ENCODE data around the gene NLRP4.

The NLRP4 gene

DNA sequence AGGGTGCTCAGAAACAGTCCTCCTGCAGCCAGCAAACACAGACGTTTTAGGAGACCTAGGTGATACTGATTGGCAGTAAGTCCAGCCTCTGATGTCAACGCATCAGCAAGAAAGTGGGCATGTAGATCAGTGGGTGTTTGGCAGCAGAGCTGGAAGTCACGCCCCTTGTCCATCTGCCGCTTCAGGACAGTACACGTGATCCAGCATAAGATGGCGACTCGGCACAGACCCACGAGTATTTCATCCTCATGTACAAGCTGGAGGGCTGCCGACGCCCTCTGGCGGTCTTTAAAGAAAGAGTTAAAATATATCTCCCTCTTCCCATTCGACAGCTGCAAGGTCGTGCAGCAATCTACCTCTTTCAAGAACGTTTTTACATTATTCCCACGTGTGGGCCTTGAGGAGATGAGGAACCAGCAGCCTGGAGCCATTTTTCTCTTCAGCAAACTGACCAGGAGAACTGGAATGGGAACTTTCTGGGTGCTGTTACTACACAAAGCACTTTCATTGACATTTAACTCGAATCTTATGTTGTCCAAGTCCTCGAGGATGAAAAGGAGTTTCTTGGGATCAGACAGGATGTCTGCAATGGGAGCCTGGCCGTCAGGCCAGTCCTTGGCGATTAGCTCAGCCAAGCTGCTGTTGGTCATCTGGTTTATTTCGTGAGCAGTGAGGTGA is 26.8 kb upstream of the NLRP4 start:
- Histone ChIP-seq H3K79me2 (no peaks in the 10 kb centered on the region), H3K9ac (no peak overlapping the region), H3K4me3 (ENCODE audit: low read depth, low read length) (no peak overlapping the region), H3K4me1 (no peaks in the 10 kb centered on the region), H3K27me3 (ENCODE audit: control insufficient read depth, insufficient read depth, low read length) (no peaks in the 10 kb centered on the region), H3K27ac (no peak overlapping the region), H3K36me3 (ENCODE audit: control insufficient read depth, insufficient read depth, low read length) (no peaks in the 10 kb centered on the region), H3K4me2 (ENCODE audit: low read length) (peak overlapping the region; percentile 28), H2AFZ (peak overlapping the region; percentile 58), H3K9me3 (ENCODE audit: control insufficient read depth, low read length) (no peaks in the 10 kb centered on the region)
- TF ChIP-seq CTCF (IDR thresholded peaks at IDR 0.05): peak; percentile 35

DNA sequence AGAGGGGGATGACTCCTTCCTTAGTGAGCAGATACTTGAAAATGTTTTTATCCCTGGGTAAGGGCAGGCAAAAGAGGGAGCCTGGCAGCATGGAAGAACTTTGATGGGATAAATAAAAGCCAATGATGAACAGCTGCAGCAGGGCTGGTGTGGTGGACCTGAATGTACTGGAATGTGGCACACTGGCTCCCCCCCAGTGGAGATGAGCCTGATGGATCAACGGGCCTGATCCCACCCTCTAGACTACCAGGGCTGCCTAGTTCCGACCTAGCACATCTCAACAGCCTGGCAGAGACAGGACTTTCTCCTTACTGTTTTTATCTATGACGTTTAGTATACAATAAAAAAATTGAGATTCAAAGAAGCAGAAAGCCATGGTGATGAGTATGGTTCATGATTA is 25.0 kb upstream of the NLRP4 start:
- Histone ChIP-seq H3K4me1 (no peaks in the 10 kb centered on the region), H2AFZ (no peak overlapping the region), H3K79me2 (no peaks in the 10 kb centered on the region), H3K9ac (no peak overlapping the region), H3K27me3 (ENCODE audit: control insufficient read depth, insufficient read depth, low read length) (no peaks in the 10 kb centered on the region), H3K4me3 (ENCODE audit: low read depth, low read length) (no peak overlapping the region), H3K36me3 (ENCODE audit: control insufficient read depth, insufficient read depth, low read length) (no peaks in the 10 kb centered on the region), H3K9me3 (ENCODE audit: control insufficient read depth, low read length) (no peaks in the 10 kb centered on the region), H3K4me2 (ENCODE audit: low read length) (no peak overlapping the region), H3K27ac (no peak overlapping the region)
- no peak for TF ChIP-seq CTCF (IDR thresholded peaks at IDR 0.05)

DNA sequence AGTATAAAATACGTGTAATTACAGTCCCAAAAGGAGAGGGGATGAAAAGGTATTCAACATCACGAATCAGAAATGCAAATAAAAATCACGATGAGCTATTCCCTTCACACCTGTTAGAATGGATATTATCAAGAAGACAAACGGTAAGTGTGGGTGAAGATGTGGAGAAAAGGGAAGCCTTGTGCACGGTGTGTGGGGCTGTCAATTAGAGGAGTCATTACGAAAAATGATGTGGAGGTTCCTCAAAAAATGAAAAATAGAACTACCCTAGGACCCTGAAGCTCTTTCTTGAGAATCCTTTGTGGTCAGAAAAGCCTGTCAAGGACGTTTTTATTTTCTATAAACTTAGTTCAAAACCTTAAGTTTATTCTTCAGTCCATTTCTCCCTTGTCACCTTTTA is 23.9 kb upstream of the NLRP4 start:
- TF ChIP-seq CTCF (IDR thresholded peaks at IDR 0.05): no peak
- H3K27me3 ChIP-seq (ENCODE audit: control insufficient read depth, insufficient read depth, low read length): no peaks in the 10 kb centered on the region

DNA sequence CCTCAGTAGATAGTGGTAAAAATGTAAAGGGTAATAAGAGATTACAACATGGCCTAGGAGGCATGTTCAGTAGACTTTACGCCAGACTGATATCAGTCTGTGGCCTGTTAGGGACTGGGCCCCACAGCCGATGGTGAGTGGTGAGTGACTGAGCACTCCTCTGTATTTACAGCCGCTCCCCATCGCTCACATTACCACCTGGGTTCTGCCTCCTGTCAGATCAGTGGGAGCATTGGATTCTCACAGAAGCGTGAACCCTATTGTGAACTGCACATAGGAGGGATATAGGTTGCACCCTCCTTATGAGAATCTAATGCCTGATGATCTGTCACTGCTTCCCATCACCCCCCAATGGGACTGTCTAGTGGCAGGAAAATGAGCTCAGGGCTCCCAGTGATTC is 22.4 kb upstream of the NLRP4 start:
- H2AFZ ChIP-seq: no peak overlapping the region
- no peaks in the 10 kb centered on the region for H3K36me3 ChIP-seq (ENCODE audit: control insufficient read depth, insufficient read depth, low read length)
- no peak overlapping the region for H3K27ac ChIP-seq
- no peaks in the 10 kb centered on the region for H3K79me2 ChIP-seq
- TF ChIP-seq CTCF (IDR thresholded peaks at IDR 0.05): no peak
- no peak overlapping the region for H3K9ac ChIP-seq
- no peaks in the 10 kb centered on the region for H3K27me3 ChIP-seq (ENCODE audit: control insufficient read depth, insufficient read depth, low read length)
- no peaks in the 10 kb centered on the region for H3K9me3 ChIP-seq (ENCODE audit: control insufficient read depth, low read length)
- H3K4me3 ChIP-seq (ENCODE audit: low read depth, low read length): no peak overlapping the region
- no peaks in the 10 kb centered on the region for H3K4me1 ChIP-seq
- H3K4me2 ChIP-seq (ENCODE audit: low read length): no peak overlapping the region

More for the DNA sequence above, 23.9 kb upstream of the NLRP4 start:
- H3K4me1 ChIP-seq: no peaks in the 10 kb centered on the region
- no peak overlapping the region for H3K27ac ChIP-seq
- H2AFZ ChIP-seq: no peak overlapping the region
- no peak overlapping the region for H3K4me3 ChIP-seq (ENCODE audit: low read depth, low read length)
- H3K9ac ChIP-seq: no peak overlapping the region
- H3K4me2 ChIP-seq (ENCODE audit: low read length): no peak overlapping the region
- H3K36me3 ChIP-seq (ENCODE audit: control insufficient read depth, insufficient read depth, low read length): no peaks in the 10 kb centered on the region
- H3K9me3 ChIP-seq (ENCODE audit: control insufficient read depth, low read length): no peaks in the 10 kb centered on the region
- H3K79me2 ChIP-seq: no peaks in the 10 kb centered on the region

DNA sequence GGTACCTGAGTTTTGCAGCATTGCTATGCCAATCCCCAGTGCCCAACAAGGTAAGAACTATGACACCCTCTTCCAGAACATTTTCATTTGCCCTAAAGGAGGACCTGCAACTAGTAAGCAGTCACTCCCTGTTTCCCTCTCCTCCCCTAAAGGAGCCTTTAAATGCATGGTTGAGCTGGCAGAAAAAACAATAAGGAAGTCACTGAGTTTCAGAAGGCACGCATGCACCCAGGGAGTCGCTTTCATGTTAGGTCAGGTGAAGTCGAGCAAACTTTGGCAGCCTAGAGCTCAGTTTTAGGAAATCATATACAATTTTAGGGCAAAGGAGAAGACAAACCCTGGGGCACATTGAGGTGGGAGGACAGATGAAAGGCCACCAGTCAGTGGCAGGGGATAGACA is 16.3 kb upstream of the NLRP4 start:
- H3K36me3 ChIP-seq (ENCODE audit: control insufficient read depth, insufficient read depth, low read length): no peaks in the 10 kb centered on the region
- no peaks in the 10 kb centered on the region for H3K79me2 ChIP-seq
- no peaks in the 10 kb centered on the region for H3K9me3 ChIP-seq (ENCODE audit: control insufficient read depth, low read length)
- no peak overlapping the region for H3K27ac ChIP-seq
- no peak overlapping the region for H3K4me3 ChIP-seq (ENCODE audit: low read depth, low read length)
- no peak for TF ChIP-seq CTCF (IDR thresholded peaks at IDR 0.05)
- H3K4me2 ChIP-seq (ENCODE audit: low read length): no peak overlapping the region
- H3K27me3 ChIP-seq (ENCODE audit: control insufficient read depth, insufficient read depth, low read length): no peaks in the 10 kb centered on the region
- no peaks in the 10 kb centered on the region for H3K4me1 ChIP-seq
- H2AFZ ChIP-seq: no peak overlapping the region
- no peak overlapping the region for H3K9ac ChIP-seq

Measured in parathyroid adenoma (tissue), 2 donors.